Adrenal gland (tissue), 5 donors: ENCODE measurements around the gene ARHGAP27.
"Not testable (repeated sequence)": the region's sequence is repeated elsewhere in the genome, so short reads cannot be mapped to it uniquely, and the experiment has no call there.

Experiments
- CTCF ChIP-seq, 6 experiments: fragments of 450-650 bp in 4 of 6; fragments of 200-600 bp in 2 of 6; sonication (generic) in 1 of 6; IDR thresholded peaks; 1 replicate in 5 of 6; 2 replicates in 1 of 6; pipeline versions ENCODE4 v1.5.1 to v1.8.0; 2016 to 2021; ENCODE audit warnings: antibody characterized with exemption in 6 of 6, mild to moderate bottlenecking in 2 of 6, moderate library complexity in 1 of 6
- POLR2A ChIP-seq, 2 donors: fragments of 450-650 bp; IDR thresholded peaks; one replicate each; pipeline ENCODE4 v1.6.1; 2017; ENCODE audit warnings: antibody characterized with exemption in 2 of 2, mild to moderate bottlenecking in 2 of 2, moderate library complexity in 1 of 2
- donor health status: DM: no; HTN: no; CAD: no.

GRCh38 chr17:45469204-45469563 is 36.5 kb upstream of the ARHGAP27 start:
- not testable (repeated sequence) for TF ChIP-seq CTCF, POLR2A (IDR thresholded peaks at IDR 0.05)
